ENCODE data around the gene BDH1.

GRCh38 chr3:197545101-197545500 lies 10.7 kb downstream of the BDH1 start:
- TF ChIP-seq, protein P1, sequence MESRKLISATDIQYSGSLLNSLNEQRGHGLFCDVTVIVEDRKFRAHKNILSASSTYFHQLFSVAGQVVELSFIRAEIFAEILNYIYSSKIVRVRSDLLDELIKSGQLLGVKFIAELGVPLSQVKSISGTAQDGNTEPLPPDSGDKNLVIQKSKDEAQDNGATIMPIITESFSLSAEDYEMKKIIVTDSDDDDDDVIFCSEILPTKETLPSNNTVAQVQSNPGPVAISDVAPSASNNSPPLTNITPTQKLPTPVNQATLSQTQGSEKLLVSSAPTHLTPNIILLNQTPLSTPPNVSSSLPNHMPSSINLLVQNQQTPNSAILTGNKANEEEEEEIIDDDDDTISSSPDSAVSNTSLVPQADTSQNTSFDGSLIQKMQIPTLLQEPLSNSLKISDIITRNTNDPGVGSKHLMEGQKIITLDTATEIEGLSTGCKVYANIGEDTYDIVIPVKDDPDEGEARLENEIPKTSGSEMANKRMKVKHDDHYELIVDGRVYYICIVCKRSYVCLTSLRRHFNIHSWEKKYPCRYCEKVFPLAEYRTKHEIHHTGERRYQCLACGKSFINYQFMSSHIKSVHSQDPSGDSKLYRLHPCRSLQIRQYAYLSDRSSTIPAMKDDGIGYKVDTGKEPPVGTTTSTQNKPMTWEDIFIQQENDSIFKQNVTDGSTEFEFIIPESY (CRISPR knock-in tag; IDR thresholded peaks at IDR 0.05), result no peak
- TF ChIP-seq ZNF331 (CRISPR knock-in tag; IDR thresholded peaks at IDR 0.05) (no peak), ZNF670 (CRISPR knock-in tag; IDR thresholded peaks at IDR 0.05; ENCODE audit: borderline replicate concordance) (no peak), MTA1 (CRISPR knock-in tag; IDR thresholded peaks at IDR 0.05; ENCODE audit: borderline replicate concordance) (no peak), SMC3 (IDR thresholded peaks at IDR 0.05; ENCODE audit: low read length) (no peak), EZH2 (conservative IDR thresholded peaks at IDR 0.05; ENCODE audit: low read depth, low read length) (no peak)
